Stimulated activated CD8-positive, alpha-beta memory T cell treated with anti-CD3 and anti-CD28 coated beads, Interleukin-4, amount 100 ng/mL, for 1 hour (primary cell): ENCODE measurements around the gene ADAM21.
"Not testable (repeated sequence)": the region's sequence is repeated elsewhere in the genome, so short reads cannot be mapped to it uniquely, and the experiment has no call there.

Experiments
- DNase-seq, 2 donors: peaks; one replicate each; pipeline ENCODE4 v3.0.0-alpha.2; 2020; ENCODE audit warnings: low read depth in 2 of 2, low spot score in 1 of 2

Gene ADAM21

GRCh38 chr14:70451874-70452273 is at the start of gene ADAM21:
TSS of gene ADAM21 (plus strand) at chr14:70452174. CDS start at chr14:70457500, 5,326 bp downstream.
- DNase-seq = no peak

GRCh38 chr14:70403335-70403734 is 48.6 kb upstream of the ADAM21 start:
- not testable (repeated sequence) for DNase-seq

GRCh38 chr14:70406216-70406615 is 45.8 kb upstream of the ADAM21 start:
- not testable (repeated sequence) for DNase-seq

GRCh38 chr14:70407621-70408020 is 44.4 kb upstream of the ADAM21 start:
- DNase-seq = no peak

GRCh38 chr14:70415788-70416187 is 36.2 kb upstream of the ADAM21 start:
- no peak for DNase-seq

GRCh38 chr14:70416338-70416724 is 35.6 kb upstream of the ADAM21 start:
- no peak for DNase-seq

- peak; percentile 10 to 14 for DNase-seq
These were observed 35.1 kb upstream of the ADAM21 start, which contains the start of gene SYNJ2BP for GRCh38 chr14:70416725-70417349. TSS of gene SYNJ2BP (minus strand) at chr14:70417090. CDS start at chr14:70416963, 127 bp downstream.

GRCh38 chr14:70419270-70419931 is 32.6 kb upstream of the ADAM21 start:
- DNase-seq = not testable (repeated sequence)

- no peak for DNase-seq
These were observed 29.4 kb upstream of the ADAM21 start for GRCh38 chr14:70422538-70422937.

- no peak for DNase-seq
These were observed 26.6 kb upstream of the ADAM21 start for GRCh38 chr14:70425354-70425753.

- DNase-seq = not testable (repeated sequence)
These were observed 25.4 kb upstream of the ADAM21 start for GRCh38 chr14:70426555-70426954.

- no peak for DNase-seq
These were observed 15.1 kb upstream of the ADAM21 start for GRCh38 chr14:70436867-70437266.

- no peak for DNase-seq
These were observed 10.3 kb upstream of the ADAM21 start for GRCh38 chr14:70441641-70442040.

GRCh38 chr14:70442750-70443149 is 9.2 kb upstream of the ADAM21 start:
- no peak for DNase-seq

GRCh38 chr14:70448633-70449340 is 3.2 kb upstream of the ADAM21 start:
- no peak for DNase-seq

GRCh38 chr14:70454731-70455130 is 2.8 kb downstream of the ADAM21 start:
- no peak for DNase-seq

GRCh38 chr14:70468731-70469130 is 16.8 kb downstream of the ADAM21 start:
- no peak for DNase-seq

- DNase-seq = not testable (repeated sequence)
These were observed 19.0 kb downstream of the ADAM21 start for GRCh38 chr14:70470863-70471563.

- no peak for DNase-seq
These were observed 20.5 kb downstream of the ADAM21 start for GRCh38 chr14:70472253-70473159.

GRCh38 chr14:70473825-70474224 is 21.9 kb downstream of the ADAM21 start:
- DNase-seq = no peak
